Adrenal gland (tissue), 5 donors: Measurements from ENCODE around the gene PCDH9.

Source experiments
- CTCF ChIP-seq, 6 experiments: fragments of 450-650 bp in 4 of 6; fragments of 200-600 bp in 2 of 6; sonication (generic) in 1 of 6; IDR thresholded peaks; 1 replicate in 5 of 6; 2 replicates in 1 of 6; pipeline versions ENCODE4 v1.5.1 to v1.8.0; 2016 to 2021; ENCODE audit warnings: antibody characterized with exemption in 6 of 6, mild to moderate bottlenecking in 2 of 6, moderate library complexity in 1 of 6
- POLR2A ChIP-seq, 2 donors: fragments of 450-650 bp; IDR thresholded peaks; one replicate each; pipeline ENCODE4 v1.6.1; 2017; ENCODE audit warnings: antibody characterized with exemption in 2 of 2, mild to moderate bottlenecking in 2 of 2, moderate library complexity in 1 of 2
- donor health status: DM: no; HTN: no; CAD: no.

DNA sequence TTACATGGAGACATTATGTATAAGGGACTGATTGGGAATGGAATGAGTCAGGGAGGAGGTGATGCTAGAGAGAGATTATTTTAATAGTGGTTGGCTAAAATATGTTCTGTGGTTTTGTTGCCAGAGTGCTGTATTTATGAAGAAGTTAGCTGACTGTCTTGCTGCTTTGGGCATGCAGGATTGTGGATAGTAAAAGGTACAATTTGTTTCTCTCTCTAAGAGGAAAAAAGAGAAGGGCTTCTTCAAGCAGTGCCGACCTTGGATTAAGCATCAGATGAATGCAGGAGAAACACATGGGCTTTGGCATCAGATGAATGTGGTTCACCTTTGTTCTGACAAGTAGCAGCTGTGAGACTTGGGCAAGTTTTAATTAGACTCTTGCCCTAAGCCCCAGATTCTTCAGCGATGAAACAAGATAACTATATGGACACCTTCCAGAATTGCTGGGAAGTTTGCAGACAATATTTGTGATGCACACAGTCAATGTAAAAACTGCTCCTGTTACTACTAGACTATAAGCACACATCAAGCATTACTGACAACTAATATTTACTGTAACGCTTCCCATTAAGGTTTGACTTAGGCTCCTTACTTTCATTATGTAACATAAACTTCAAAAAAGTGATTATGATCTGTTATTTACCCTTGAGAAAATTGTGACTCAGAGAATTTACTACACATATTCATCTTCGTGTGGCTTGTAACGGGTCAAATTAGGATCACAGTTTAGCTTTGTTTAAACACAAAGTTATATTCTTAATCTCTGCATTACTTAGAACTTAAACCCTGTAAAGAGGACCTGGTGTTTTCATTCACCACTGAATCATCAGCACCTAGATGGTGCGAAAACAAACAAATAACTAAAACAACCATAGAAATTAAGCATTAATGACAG, 824.0 kb downstream of the PCDH9 start:
- TF ChIP-seq CTCF (IDR thresholded peaks at IDR 0.05) (no peak), POLR2A (IDR thresholded peaks at IDR 0.05) (no peak)
